Measurements from ENCODE around the gene MAST4.

- TF ChIP-seq POLR2AphosphoS5 (IDR thresholded peaks at IDR 0.05; ENCODE audit: low read depth, low read length): no peak
- no peak for TF ChIP-seq POLR2A (IDR thresholded peaks at IDR 0.05; ENCODE audit: low read depth, low read length)
- TF ChIP-seq TAF1 (IDR thresholded peaks at IDR 0.05; ENCODE audit: low read depth, low read length): no peak
Observed at GRCh38 chr5:67146981-67147380, 550.8 kb downstream of the MAST4 start.

All from GM12891 (cell line).